ENCODE measurements around the gene BDH1. TPM values are rescaled to one million over a fixed set of nuclear protein-coding genes. Genes with fewer than 3 reads are reported as not detected.
"Not testable (repeated sequence)": the region's sequence is repeated elsewhere in the genome, so short reads cannot be mapped to it uniquely, and the experiment has no call there.

The BDH1 gene
- total RNA-seq, 1 donor from 2014 or later = 40.9 TPM

DNA sequence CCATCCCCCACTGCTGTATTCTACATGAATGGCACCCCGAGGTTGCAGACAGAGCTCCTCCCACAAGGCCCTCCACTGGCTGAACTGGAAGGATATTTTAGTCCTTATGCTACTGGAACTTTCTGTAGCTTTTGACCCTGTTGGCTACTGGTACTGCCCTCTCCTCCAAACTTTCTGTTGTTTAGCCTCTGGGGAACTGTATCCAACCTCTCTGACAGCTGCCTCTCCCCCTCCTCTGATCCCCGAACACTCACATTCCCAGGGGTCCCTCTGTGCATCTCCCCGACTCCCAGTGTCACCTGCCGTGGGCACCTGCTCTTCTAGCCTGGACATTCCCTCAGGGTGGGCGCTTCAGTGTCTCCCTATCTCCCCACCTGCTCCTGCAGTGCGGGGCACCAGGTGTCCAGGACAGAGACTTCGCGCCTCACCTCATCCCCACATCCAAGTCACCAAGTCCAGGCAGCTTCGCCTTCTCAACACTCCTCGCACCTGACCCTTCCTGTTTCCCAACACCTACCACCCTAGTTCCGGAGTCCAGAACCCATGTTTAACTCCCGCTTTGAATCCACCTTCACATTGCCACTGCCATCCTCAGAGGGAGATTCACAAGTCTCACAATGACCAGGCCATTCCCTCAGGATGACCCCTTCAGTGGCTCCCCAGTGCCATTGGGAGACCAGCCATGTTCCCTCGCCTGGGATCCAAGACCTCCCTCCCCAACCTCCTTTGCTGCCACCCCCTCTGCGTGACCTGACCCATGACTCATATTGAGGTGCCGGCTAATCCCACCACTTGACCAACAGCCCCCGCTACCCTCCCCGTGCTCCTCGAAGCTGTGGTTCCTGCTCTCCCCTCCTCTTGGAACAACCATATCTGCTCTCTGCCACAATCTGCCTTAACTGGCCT is 34.2 kb downstream of the BDH1 start:
- ChIA-PET POLR2A (no interaction called here), CTCF (no interaction called here)
- TF ChIP-seq, protein P1, sequence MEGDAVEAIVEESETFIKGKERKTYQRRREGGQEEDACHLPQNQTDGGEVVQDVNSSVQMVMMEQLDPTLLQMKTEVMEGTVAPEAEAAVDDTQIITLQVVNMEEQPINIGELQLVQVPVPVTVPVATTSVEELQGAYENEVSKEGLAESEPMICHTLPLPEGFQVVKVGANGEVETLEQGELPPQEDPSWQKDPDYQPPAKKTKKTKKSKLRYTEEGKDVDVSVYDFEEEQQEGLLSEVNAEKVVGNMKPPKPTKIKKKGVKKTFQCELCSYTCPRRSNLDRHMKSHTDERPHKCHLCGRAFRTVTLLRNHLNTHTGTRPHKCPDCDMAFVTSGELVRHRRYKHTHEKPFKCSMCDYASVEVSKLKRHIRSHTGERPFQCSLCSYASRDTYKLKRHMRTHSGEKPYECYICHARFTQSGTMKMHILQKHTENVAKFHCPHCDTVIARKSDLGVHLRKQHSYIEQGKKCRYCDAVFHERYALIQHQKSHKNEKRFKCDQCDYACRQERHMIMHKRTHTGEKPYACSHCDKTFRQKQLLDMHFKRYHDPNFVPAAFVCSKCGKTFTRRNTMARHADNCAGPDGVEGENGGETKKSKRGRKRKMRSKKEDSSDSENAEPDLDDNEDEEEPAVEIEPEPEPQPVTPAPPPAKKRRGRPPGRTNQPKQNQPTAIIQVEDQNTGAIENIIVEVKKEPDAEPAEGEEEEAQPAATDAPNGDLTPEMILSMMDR (IDR thresholded peaks at IDR 0.05) = no peak
- H3K36me3 Mint-ChIP-seq (ENCODE audit: low read depth) = peaks cover 40% of the 10 kb centered on the region
- H3K4me3 Mint-ChIP-seq = no peak overlapping the region
- H3K27me3 Mint-ChIP-seq = no peaks in the 10 kb centered on the region
- peaks cover 3% of the 10 kb centered on the region for H3K9me3 Mint-ChIP-seq
- intact Hi-C loops (cut with micrococcal nuclease) = no loop called here
- H3K4me1 Mint-ChIP-seq = peaks cover 9% of the 10 kb centered on the region
- peak overlapping the region; percentile 35 for H3K27ac Mint-ChIP-seq
- DNase-seq = no peak
- no peak for ATAC-seq (ENCODE audit: low read depth)

DNA sequence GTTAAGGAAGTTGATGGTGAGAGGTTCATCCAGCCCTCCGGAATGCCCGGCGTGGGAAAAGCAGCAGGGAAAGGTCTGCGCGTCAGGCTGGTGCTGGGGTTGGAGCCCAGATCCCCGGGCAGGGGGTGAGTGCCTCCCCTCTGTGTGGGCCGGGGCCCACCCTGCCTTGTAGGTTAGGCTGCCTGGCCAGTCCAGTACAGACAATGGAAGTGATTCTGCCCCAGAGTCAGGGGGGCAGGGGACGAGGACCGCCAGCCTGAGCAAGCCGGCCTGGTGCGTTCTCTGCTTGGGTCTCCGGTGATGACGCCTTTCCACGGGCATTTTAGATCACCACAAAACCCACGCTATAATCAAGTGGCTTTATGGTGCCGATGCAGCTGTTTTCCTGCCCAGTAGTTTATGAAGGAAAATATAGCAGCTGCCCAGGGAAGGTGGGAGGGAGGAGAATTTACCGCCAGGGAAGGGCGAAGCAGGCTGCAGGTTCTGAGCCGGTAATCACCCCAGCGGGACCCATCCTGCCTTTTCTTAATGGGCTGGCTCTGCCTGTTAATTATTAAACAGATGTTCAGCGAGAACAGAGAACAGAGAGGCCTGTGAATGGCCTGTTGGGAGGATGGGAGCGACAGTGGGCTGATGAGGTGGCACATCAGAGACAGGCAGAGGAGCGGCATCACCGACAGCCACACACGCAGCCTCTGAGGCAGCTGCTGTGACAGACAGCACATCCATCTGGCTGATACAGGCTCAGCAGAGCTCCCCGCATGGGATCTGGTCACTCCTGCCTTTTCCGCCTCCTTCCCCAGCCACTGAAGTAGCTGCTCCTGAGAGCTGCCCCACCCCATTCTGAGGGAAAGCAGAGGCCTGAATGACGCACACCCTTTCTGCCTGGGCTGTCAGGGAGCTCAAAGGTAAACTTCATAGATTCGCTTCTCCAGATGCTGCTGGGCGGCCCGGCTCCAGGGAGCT is 35.2 kb downstream of the BDH1 start:
- H3K4me3 Mint-ChIP-seq = no peak overlapping the region
- H3K27me3 Mint-ChIP-seq = no peaks in the 10 kb centered on the region
- peaks cover 40% of the 10 kb centered on the region for H3K36me3 Mint-ChIP-seq (ENCODE audit: low read depth)
- ChIA-PET POLR2A (interaction anchor here (0.6 kb wide), 1 partner anchor 260 kb away, joined by 5 read pairs; no protein-coding TSS in a partner anchor), CTCF (no interaction called here)
- intact Hi-C loops (cut with micrococcal nuclease) = no loop called here
- DNase-seq = no peak
- TF ChIP-seq, protein P1 (IDR thresholded peaks at IDR 0.05) = no peak
- H3K9me3 Mint-ChIP-seq = peaks cover 3% of the 10 kb centered on the region
- ATAC-seq (ENCODE audit: low read depth) = no peak
- peaks cover 13% of the 10 kb centered on the region for H3K4me1 Mint-ChIP-seq
- no peak overlapping the region for H3K27ac Mint-ChIP-seq

DNA sequence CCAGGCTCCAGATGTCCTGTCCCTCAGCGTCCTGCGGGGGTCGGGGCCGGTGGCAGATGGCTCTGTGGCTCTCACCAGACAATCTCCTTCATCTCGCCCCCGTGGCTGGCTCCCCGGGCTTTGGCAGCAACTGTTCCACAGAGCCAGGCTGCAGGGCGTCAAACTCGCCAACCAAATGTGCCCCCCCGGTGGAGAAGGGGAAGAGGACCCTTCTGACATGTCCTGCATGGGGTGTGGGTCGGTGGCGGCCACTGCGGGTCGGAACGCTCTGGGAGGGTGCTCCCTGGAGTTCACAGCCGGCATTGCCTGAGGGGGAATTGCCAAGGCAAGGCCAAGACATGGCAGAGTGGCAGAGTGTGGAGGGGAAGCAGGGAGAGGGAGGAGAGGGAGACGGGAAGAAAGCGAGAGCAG is 36.0 kb downstream of the BDH1 start:
- no peak overlapping the region for H3K4me3 Mint-ChIP-seq
- H3K9me3 Mint-ChIP-seq = peaks cover 3% of the 10 kb centered on the region
- no peak for ATAC-seq (ENCODE audit: low read depth)
- H3K27me3 Mint-ChIP-seq = no peaks in the 10 kb centered on the region
- peaks cover 38% of the 10 kb centered on the region for H3K36me3 Mint-ChIP-seq (ENCODE audit: low read depth)
- H3K27ac Mint-ChIP-seq = peak overlapping the region; percentile 24
- peaks cover 13% of the 10 kb centered on the region for H3K4me1 Mint-ChIP-seq
- ChIA-PET CTCF (no interaction called here), POLR2A (no interaction called here)
- intact Hi-C loops (cut with micrococcal nuclease) = loop anchor here (10.0 kb wide), 1 partner anchor 545 kb away; no protein-coding TSS in a partner anchor
- DNase-seq = no peak
- TF ChIP-seq, protein P1 (IDR thresholded peaks at IDR 0.05) = no peak

DNA sequence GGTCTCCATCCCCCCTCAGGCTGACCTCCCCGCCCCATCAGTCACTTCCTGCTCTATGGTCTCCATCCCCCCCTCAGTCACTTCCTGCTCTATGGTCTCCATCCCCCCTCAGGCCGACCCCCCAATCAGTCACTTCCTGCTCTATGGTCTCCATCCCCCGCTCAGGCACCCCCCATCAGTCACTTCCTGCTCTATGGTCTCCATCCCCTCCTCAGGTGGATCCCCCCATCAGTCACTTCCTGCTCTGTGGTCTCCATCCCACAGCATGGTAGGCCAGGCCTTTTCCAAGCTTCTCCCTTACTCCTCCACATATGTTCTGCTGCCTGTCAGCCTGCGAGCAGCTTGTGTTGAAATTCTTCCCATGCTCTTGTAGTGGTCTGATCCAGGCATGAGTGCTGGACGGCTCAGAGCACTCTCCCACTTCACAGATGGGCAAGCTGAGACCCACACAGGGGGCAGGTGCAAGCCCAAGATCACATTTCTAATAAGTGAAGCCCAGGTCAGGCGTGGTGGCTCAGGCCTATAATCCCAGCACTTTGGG is 36.8 kb downstream of the BDH1 start:
- Mint-ChIP-seq H3K4me3 (no peak overlapping the region), H3K27me3 (no peaks in the 10 kb centered on the region), H3K9me3 (peaks cover 3% of the 10 kb centered on the region), H3K36me3 (ENCODE audit: low read depth) (peaks cover 39% of the 10 kb centered on the region), H3K27ac (peak overlapping the region; percentile 76), H3K4me1 (peaks cover 13% of the 10 kb centered on the region)
- ChIA-PET POLR2A (no interaction called here), CTCF (no interaction called here)
- intact Hi-C loops (cut with micrococcal nuclease) = loop anchor here (10.0 kb wide), 1 partner anchor 544 kb away; no protein-coding TSS in a partner anchor
- DNase-seq (no peak), ATAC-seq (ENCODE audit: low read depth) (no peak)
- TF ChIP-seq, protein P1 (IDR thresholded peaks at IDR 0.05) = no peak

DNA sequence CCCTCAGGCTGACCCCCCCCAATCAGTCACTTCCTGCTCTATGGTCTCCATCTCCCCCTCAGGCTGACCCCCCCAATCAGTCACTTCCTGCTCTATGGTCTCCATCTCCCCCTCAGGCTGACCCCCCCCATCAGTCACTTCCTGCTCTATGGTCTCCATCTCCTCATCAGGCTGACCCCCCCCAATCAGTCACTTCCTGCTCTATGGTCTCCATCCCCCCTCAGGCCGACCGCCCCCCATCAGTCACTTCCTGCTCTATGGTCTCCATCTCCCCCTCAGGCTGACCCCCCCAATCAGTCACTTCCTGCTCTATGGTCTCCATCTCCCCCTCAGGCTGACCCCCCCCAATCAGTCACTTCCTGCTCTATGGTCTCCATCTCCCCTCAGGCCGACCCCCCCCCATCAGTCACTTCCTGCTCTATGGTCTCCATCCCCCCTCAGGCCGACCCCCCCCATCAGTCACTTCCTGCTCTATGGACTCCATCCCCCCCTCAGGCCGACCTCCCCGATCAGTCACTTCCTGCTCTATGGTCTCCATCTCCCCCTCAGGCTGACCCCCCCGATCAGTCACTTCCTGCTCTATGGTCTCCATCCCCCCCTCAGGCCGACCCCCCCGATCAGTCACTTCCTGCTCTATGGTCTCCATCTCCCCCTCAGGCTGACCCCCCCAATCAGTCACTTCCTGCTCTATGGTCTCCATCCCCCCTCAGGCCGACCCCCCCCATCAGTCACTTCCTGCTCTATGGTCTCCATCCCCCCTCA is 37.7 kb downstream of the BDH1 start:
- DNase-seq; POLR2A ChIA-PET; H3K4me3 Mint-ChIP-seq; CTCF ChIA-PET; H3K27ac Mint-ChIP-seq; ATAC-seq (ENCODE audit: low read depth); H3K27me3 Mint-ChIP-seq; H3K9me3 Mint-ChIP-seq: not testable (repeated sequence)
- intact Hi-C loops (cut with micrococcal nuclease) = loop anchor here (10.0 kb wide), 1 partner anchor 543 kb away; no protein-coding TSS in a partner anchor
- peaks cover 38% of the 10 kb centered on the region for H3K36me3 Mint-ChIP-seq (ENCODE audit: low read depth)
- peaks cover 13% of the 10 kb centered on the region for H3K4me1 Mint-ChIP-seq

DNA sequence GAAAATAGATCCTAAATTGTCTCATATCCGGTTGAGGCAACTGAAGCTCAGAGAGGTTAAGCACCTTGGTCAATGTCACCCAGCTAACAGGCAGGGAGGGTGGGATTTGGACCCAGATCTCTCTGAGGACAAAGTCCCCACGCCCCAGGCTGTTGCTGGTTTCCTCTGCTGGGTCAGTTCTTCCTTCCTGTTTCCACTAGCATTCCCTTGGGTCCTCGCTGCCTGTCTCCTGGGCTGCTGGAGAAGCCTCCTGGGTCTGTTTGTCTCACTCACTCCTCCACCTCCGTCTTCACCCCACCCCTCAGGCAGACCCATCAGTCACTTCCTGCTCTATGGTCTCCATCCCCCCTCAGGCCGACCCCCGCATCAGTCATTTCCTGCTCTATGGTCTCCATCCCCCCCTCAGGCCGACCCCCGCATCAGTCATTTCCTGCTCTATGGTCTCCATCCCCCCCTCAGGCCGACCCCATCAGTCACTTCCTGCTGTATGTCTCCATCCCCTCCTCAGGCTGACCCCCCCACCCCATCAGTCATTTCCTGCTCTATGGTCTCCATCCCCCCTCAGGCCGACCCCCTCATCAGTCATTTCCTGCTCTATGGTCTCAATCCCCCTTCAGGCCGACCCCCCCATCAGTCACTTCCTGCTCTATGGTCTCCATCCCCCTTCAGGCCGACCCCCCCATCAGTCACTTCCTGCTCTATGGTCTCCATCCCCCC is 38.7 kb downstream of the BDH1 start:
- POLR2A ChIA-PET, H3K9me3 Mint-ChIP-seq, H3K4me3 Mint-ChIP-seq, DNase-seq, H3K27me3 Mint-ChIP-seq: not testable (repeated sequence)
- intact Hi-C loops (cut with micrococcal nuclease) = loop anchor here (10.0 kb wide), 1 partner anchor 542 kb away; no protein-coding TSS in a partner anchor
- Mint-ChIP-seq H3K27ac (peak overlapping the region; percentile 83), H3K36me3 (ENCODE audit: low read depth) (peaks cover 40% of the 10 kb centered on the region), H3K4me1 (peaks cover 13% of the 10 kb centered on the region)
- peak; percentile 77 for ATAC-seq (ENCODE audit: low read depth)
- CTCF ChIA-PET = interaction anchor here (1.1 kb wide), 1 partner anchor 261 kb away, joined by 3 read pairs; no protein-coding TSS in a partner anchor

Measured in activated B cell treated with CpG ODN at 0.5 μM for 24 hours (primary cell).